ENCODE results near the gene CWC25. TPM values are rescaled to one million over a fixed set of nuclear protein-coding genes. Genes with fewer than 3 reads are reported as not detected.

Gene CWC25
- total and polyA plus RNA-seq, 9 of the 15 experiments (the other 6 are each of a cell fraction or from before 2014, with no cell fraction given) = 16.5 to 27.4 (median 23.0) TPM

GRCh38 chr17:38870259-38871165 is 45.4 kb upstream of the CWC25 start (continued):
- peak; percentile 34 to 41; a peak in 3 of 4 replicates for TF ChIP-seq MNT (conservative IDR thresholded peaks at IDR 0.05)
- peak; percentile 51 for TF ChIP-seq TAF1 (IDR thresholded peaks at IDR 0.05; ENCODE audit: control insufficient read depth, extremely low read depth, insufficient read depth, low read length, severe bottlenecking)
- TF ChIP-seq ELF1 (tag; IDR thresholded peaks at IDR 0.05) = peak; percentile 63
- TF ChIP-seq DPF2 (IDR thresholded peaks at IDR 0.05) = peak; percentile 33; the same call in 1 of the 2 replicates
- TF ChIP-seq ZNF512 (tag; IDR thresholded peaks at IDR 0.05) = no peak
- TF ChIP-seq ZBTB8A (IDR thresholded peaks at IDR 0.05; ENCODE audit: partially characterized antibody) = no peak
- TF ChIP-seq CHD7 (IDR thresholded peaks at IDR 0.05; ENCODE audit: low read depth, low read length) = no peak

Data from K562 (cell line).